ENCODE measurements around the gene GPR158.

Gene GPR158

DNA sequence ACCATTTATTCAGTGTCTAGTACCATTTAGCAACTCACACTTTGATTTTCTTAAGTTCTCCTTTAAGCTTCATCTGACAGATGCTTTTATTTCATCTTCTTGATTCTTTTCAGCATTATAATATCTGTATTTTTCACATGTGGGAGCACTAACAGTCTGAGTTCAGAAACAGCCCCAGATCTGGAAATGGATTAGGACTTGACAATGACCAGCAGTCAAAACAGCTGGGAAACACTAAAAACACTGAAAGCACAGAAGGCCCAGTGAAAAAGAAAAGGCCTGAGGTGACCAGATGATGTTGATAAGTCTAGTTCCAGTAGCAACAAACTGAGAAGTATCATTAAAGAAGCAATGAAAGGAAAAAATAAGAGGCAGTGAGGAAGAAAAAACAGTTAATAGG lies 454.5 kb downstream of the GPR158 start:
- H3K4ac ChIP-seq (ENCODE audit: low read length) = no peak overlapping the region
- no peak overlapping the region for H3K27ac ChIP-seq (replicated peaks; ENCODE audit: low read length)
- H3K79me1 ChIP-seq (ENCODE audit: low read depth, low read length) = no peaks in the 10 kb centered on the region
- no peak for DNase-seq (ENCODE audit: low spot score)
- H3K4me3 ChIP-seq (ENCODE audit: low read length in 2 of 2) = no peak overlapping the region
- H2BK12ac ChIP-seq (ENCODE audit: low read length) = no peak overlapping the region
- no peak overlapping the region for H2BK15ac ChIP-seq (ENCODE audit: low read length)
- H4K91ac ChIP-seq (ENCODE audit: low read depth, low read length, poor library complexity) = no peak overlapping the region
- H3K14ac ChIP-seq (ENCODE audit: low read length) = no peak overlapping the region
- H3K4me1 ChIP-seq (ENCODE audit: control insufficient read depth in 2 of 2, insufficient read depth in 1 of 2, low read depth in 1 of 2, low read length in 2 of 2) = no peaks in the 10 kb centered on the region
- H3K9me3 ChIP-seq (replicated peaks in 1 of 2; ENCODE audit: control insufficient read depth in 2 of 2, insufficient read depth in 1 of 2, low read depth in 1 of 2, low read length in 2 of 2) = no peaks in the 10 kb centered on the region
- no peak overlapping the region for H3K4me2 ChIP-seq (ENCODE audit: insufficient read depth, low read length, poor library complexity, severe bottlenecking)
- H4K8ac ChIP-seq (ENCODE audit: low read depth, low read length) = no peak overlapping the region
- no peak overlapping the region for H3K18ac ChIP-seq (ENCODE audit: low read length)
- H3K36me3 ChIP-seq (replicated peaks in 1 of 2; ENCODE audit: control insufficient read depth in 2 of 2, insufficient read depth in 2 of 2, low read length in 2 of 2) = no peaks in the 10 kb centered on the region
- H2AFZ ChIP-seq (ENCODE audit: low read length) = no peak overlapping the region
- no peak overlapping the region for H2AK5ac ChIP-seq (ENCODE audit: low read depth, low read length)
- no peak overlapping the region for H3K9ac ChIP-seq (ENCODE audit: low read depth, low read length, poor library complexity)
- H2BK120ac ChIP-seq (ENCODE audit: low read depth, low read length) = no peak overlapping the region
- H3K27me3 ChIP-seq (ENCODE audit: control insufficient read depth in 3 of 3, insufficient read depth in 3 of 3, low read depth in 1 of 3, low read length in 3 of 3) = no peaks in the 10 kb centered on the region
- no peak overlapping the region for H2BK5ac ChIP-seq (ENCODE audit: low read length)
- no peak overlapping the region for H3K23ac ChIP-seq (ENCODE audit: low read depth, low read length, poor library complexity)

DNA sequence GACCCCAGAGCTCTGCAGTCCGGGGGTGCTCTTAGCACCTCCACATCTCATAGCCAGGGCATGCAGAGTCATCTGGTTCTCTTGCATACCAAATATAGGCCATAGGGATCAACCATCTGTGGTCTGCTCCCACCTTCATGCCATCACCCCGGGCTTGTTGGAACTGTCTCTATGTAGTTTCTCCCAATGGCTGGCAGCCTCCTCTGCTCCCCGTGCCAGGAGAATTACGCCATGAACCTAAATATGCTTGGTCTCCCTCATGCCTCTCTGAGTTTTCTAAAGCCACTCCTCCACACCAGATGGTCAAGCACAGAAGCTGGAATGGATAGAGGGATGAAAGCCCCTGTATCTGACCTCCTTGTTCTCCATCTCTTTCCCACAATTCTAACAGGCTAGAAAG lies 456.7 kb downstream of the GPR158 start:
- H3K9me3 ChIP-seq (replicated peaks in 1 of 2; ENCODE audit: control insufficient read depth in 2 of 2, insufficient read depth in 1 of 2, low read depth in 1 of 2, low read length in 2 of 2) = no peaks in the 10 kb centered on the region
- H3K27ac ChIP-seq (replicated peaks; ENCODE audit: low read length) = no peak overlapping the region
- H3K4me1 ChIP-seq (ENCODE audit: control insufficient read depth in 2 of 2, insufficient read depth in 1 of 2, low read depth in 1 of 2, low read length in 2 of 2) = no peaks in the 10 kb centered on the region
- H4K91ac ChIP-seq (ENCODE audit: low read depth, low read length, poor library complexity) = no peak overlapping the region
- no peak overlapping the region for H4K8ac ChIP-seq (ENCODE audit: low read depth, low read length)
- H3K23ac ChIP-seq (ENCODE audit: low read depth, low read length, poor library complexity) = no peak overlapping the region
- H3K27me3 ChIP-seq (ENCODE audit: control insufficient read depth in 3 of 3, insufficient read depth in 3 of 3, low read depth in 1 of 3, low read length in 3 of 3) = no peaks in the 10 kb centered on the region
- H3K36me3 ChIP-seq (replicated peaks in 1 of 2; ENCODE audit: control insufficient read depth in 2 of 2, insufficient read depth in 2 of 2, low read length in 2 of 2) = no peaks in the 10 kb centered on the region
- DNase-seq (ENCODE audit: low spot score) = no peak
- no peaks in the 10 kb centered on the region for H3K79me1 ChIP-seq (ENCODE audit: low read depth, low read length)
- no peak overlapping the region for H3K18ac ChIP-seq (ENCODE audit: low read length)
- no peak overlapping the region for H2AFZ ChIP-seq (ENCODE audit: low read length)
- H3K4me2 ChIP-seq (ENCODE audit: insufficient read depth, low read length, poor library complexity, severe bottlenecking) = no peak overlapping the region
- H3K14ac ChIP-seq (ENCODE audit: low read length) = no peak overlapping the region
- no peak overlapping the region for H2BK120ac ChIP-seq (ENCODE audit: low read depth, low read length)
- no CpG with 5 or more reads among the region's 4 CpGs for WGBS, 2 donors (ENCODE audit: extremely low coverage in 2 of 2, insufficient read length in 2 of 2, insufficient replicate concordance in 1 of 2)
- no peak overlapping the region for H2BK12ac ChIP-seq (ENCODE audit: low read length)
- no peak overlapping the region for H2AK5ac ChIP-seq (ENCODE audit: low read depth, low read length)
- H2BK5ac ChIP-seq (ENCODE audit: low read length) = no peak overlapping the region
- no peak overlapping the region for H3K4ac ChIP-seq (ENCODE audit: low read length)
- no peak overlapping the region for H3K9ac ChIP-seq (ENCODE audit: low read depth, low read length, poor library complexity)
- H3K4me3 ChIP-seq (ENCODE audit: low read length in 2 of 2) = no peak overlapping the region
- no peak overlapping the region for H2BK15ac ChIP-seq (ENCODE audit: low read length)

DNA sequence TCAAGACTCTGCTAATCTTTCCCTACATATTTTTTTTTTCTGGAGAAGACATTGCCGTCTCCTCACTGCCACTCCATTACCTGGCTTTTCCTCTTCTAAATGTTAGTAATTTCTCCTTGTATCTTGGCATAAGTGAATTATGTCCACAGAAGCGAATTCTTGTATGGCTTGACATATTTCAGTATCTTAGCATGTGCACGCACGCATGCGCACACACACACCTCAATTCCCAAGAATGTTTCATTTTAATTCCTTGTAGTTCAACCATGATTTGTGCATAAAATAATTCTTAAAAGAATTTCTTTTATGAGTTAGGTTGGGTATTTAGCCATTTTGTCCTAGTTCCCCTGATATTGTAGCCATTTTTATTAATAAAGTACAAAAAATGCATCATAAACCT lies 458.0 kb downstream of the GPR158 start:
- no CpG with 5 or more reads among the region's 5 CpGs for WGBS, 2 donors (ENCODE audit: extremely low coverage in 2 of 2, insufficient read length in 2 of 2, insufficient replicate concordance in 1 of 2)
- H2BK15ac ChIP-seq (ENCODE audit: low read length) = no peak overlapping the region
- H4K91ac ChIP-seq (ENCODE audit: low read depth, low read length, poor library complexity) = no peak overlapping the region
- no peaks in the 10 kb centered on the region for H3K9me3 ChIP-seq (replicated peaks in 1 of 2; ENCODE audit: control insufficient read depth in 2 of 2, insufficient read depth in 1 of 2, low read depth in 1 of 2, low read length in 2 of 2)
- H4K8ac ChIP-seq (ENCODE audit: low read depth, low read length) = no peak overlapping the region
- no peak overlapping the region for H3K4me3 ChIP-seq (ENCODE audit: low read length in 2 of 2)
- H3K79me1 ChIP-seq (ENCODE audit: low read depth, low read length) = no peaks in the 10 kb centered on the region
- no peak overlapping the region for H2AFZ ChIP-seq (ENCODE audit: low read length)
- H3K4ac ChIP-seq (ENCODE audit: low read length) = no peak overlapping the region
- no peak overlapping the region for H2AK5ac ChIP-seq (ENCODE audit: low read depth, low read length)
- no peaks in the 10 kb centered on the region for H3K36me3 ChIP-seq (replicated peaks in 1 of 2; ENCODE audit: control insufficient read depth in 2 of 2, insufficient read depth in 2 of 2, low read length in 2 of 2)
- DNase-seq (ENCODE audit: low spot score) = no peak
- H3K27ac ChIP-seq (replicated peaks; ENCODE audit: low read length) = no peak overlapping the region
- H3K14ac ChIP-seq (ENCODE audit: low read length) = no peak overlapping the region
- no peak overlapping the region for H2BK120ac ChIP-seq (ENCODE audit: low read depth, low read length)
- no peak overlapping the region for H3K9ac ChIP-seq (ENCODE audit: low read depth, low read length, poor library complexity)
- no peak overlapping the region for H3K4me2 ChIP-seq (ENCODE audit: insufficient read depth, low read length, poor library complexity, severe bottlenecking)
- H3K4me1 ChIP-seq (ENCODE audit: control insufficient read depth in 2 of 2, insufficient read depth in 1 of 2, low read depth in 1 of 2, low read length in 2 of 2) = no peaks in the 10 kb centered on the region
- H3K18ac ChIP-seq (ENCODE audit: low read length) = no peak overlapping the region
- no peaks in the 10 kb centered on the region for H3K27me3 ChIP-seq (ENCODE audit: control insufficient read depth in 3 of 3, insufficient read depth in 3 of 3, low read depth in 1 of 3, low read length in 3 of 3)
- no peak overlapping the region for H2BK5ac ChIP-seq (ENCODE audit: low read length)
- H2BK12ac ChIP-seq (ENCODE audit: low read length) = no peak overlapping the region
- no peak overlapping the region for H3K23ac ChIP-seq (ENCODE audit: low read depth, low read length, poor library complexity)

DNA sequence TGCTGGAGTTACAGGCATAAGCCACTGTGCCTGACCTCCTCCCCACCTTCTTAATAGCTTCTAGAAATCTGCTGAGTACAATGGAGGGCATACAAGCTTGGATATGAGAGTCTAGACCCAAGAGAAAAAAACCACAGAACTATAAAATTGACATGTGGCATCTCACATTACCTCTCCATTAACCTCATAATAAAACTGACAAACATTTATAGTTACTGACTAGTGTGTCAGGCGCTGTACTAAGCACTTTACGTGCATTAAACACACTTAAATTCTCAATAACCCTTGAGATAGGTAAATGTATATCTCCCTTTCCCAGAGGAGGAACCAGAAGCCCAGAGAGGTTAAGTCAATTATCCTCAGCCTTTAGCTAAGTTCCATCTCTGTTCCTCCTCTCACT lies 458.7 kb downstream of the GPR158 start:
- no peaks in the 10 kb centered on the region for H3K27me3 ChIP-seq (ENCODE audit: control insufficient read depth in 3 of 3, insufficient read depth in 3 of 3, low read depth in 1 of 3, low read length in 3 of 3)
- H3K27ac ChIP-seq (replicated peaks; ENCODE audit: low read length) = no peak overlapping the region
- no CpG with 5 or more reads among the region's 2 CpGs for WGBS, 2 donors (ENCODE audit: extremely low coverage in 2 of 2, insufficient read length in 2 of 2, insufficient replicate concordance in 1 of 2)
- H3K4ac ChIP-seq (ENCODE audit: low read length) = no peak overlapping the region
- no peaks in the 10 kb centered on the region for H3K9me3 ChIP-seq (replicated peaks in 1 of 2; ENCODE audit: control insufficient read depth in 2 of 2, insufficient read depth in 1 of 2, low read depth in 1 of 2, low read length in 2 of 2)
- no peak overlapping the region for H3K4me3 ChIP-seq (ENCODE audit: low read length in 2 of 2)
- H2BK5ac ChIP-seq (ENCODE audit: low read length) = no peak overlapping the region
- H3K14ac ChIP-seq (ENCODE audit: low read length) = no peak overlapping the region
- H3K18ac ChIP-seq (ENCODE audit: low read length) = no peak overlapping the region
- no peaks in the 10 kb centered on the region for H3K4me1 ChIP-seq (ENCODE audit: control insufficient read depth in 2 of 2, insufficient read depth in 1 of 2, low read depth in 1 of 2, low read length in 2 of 2)
- H2BK15ac ChIP-seq (ENCODE audit: low read length) = no peak overlapping the region
- H2AK5ac ChIP-seq (ENCODE audit: low read depth, low read length) = no peak overlapping the region
- no peak overlapping the region for H4K8ac ChIP-seq (ENCODE audit: low read depth, low read length)
- no peak overlapping the region for H2BK120ac ChIP-seq (ENCODE audit: low read depth, low read length)
- no peak overlapping the region for H3K23ac ChIP-seq (ENCODE audit: low read depth, low read length, poor library complexity)
- H3K9ac ChIP-seq (ENCODE audit: low read depth, low read length, poor library complexity) = no peak overlapping the region
- H3K4me2 ChIP-seq (ENCODE audit: insufficient read depth, low read length, poor library complexity, severe bottlenecking) = no peak overlapping the region
- no peaks in the 10 kb centered on the region for H3K36me3 ChIP-seq (replicated peaks in 1 of 2; ENCODE audit: control insufficient read depth in 2 of 2, insufficient read depth in 2 of 2, low read length in 2 of 2)
- DNase-seq (ENCODE audit: low spot score) = no peak
- no peak overlapping the region for H2BK12ac ChIP-seq (ENCODE audit: low read length)
- no peak overlapping the region for H2AFZ ChIP-seq (ENCODE audit: low read length)
- no peak overlapping the region for H4K91ac ChIP-seq (ENCODE audit: low read depth, low read length, poor library complexity)
- H3K79me1 ChIP-seq (ENCODE audit: low read depth, low read length) = no peaks in the 10 kb centered on the region
